ENCODE results near the gene PYURF.

Gene PYURF

DNA sequence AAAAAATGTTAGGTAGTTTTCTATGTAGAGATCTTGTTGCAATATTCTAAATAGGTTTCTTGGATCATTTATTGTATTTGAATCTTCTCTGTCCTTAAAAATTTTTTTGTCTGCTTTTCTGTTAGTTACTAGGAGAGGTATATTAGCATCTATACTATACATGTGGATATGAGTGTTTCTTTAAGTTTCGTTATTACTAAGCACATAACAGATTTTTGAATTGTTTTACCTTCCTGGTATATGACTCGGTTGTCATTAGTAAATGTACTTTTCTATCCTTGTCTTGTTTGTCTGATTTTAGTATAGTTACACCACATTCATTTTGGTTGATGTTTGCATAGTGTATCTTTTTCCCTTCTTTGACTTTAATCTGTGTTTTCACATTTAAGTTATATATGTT, 20.2 kb downstream of the PYURF start:
- DNase-seq: no peak

- no peak for DNase-seq
These were observed 25.6 kb downstream of the PYURF start for GRCh38 chr4:88497859-88498409.

DNA sequence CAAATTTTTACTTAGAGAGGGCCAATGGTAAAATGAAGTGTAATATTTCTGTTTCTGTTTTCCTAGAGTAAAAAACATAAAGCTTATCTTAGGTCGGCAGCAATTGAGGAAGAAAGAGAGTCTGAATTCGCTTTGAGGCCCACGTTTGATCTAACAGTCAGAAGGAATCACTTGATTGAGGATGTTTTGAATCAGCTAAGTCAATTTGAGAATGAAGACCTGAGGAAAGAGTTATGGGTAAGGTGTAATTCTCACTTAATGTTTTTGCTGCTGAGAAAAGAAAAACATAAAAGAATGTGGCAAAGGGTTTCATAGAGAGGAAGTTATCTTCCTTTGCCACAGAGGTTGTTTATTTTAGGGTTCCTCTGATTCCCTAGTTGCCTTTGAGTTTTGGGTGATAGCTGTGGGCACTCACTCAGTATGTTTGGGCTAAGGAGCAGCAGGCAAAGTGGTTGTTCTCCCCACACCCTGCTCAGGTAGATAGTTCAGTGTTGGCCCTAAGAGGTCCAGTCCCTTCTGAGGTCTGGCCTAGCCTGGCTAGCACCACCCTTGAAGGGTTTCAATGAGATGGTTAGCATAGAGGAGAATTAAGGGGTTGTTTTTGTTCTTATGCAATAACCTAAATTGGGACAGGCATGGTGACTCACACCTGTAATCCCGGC, 34.3 kb downstream of the PYURF start:
- DNase-seq: no peak

- DNase-seq: no peak
These were observed 42.0 kb downstream of the PYURF start for GRCh38 chr4:88481537-88481936.

- DNase-seq: no peak
These were observed 45.3 kb downstream of the PYURF start for GRCh38 chr4:88478247-88478646.

DNA sequence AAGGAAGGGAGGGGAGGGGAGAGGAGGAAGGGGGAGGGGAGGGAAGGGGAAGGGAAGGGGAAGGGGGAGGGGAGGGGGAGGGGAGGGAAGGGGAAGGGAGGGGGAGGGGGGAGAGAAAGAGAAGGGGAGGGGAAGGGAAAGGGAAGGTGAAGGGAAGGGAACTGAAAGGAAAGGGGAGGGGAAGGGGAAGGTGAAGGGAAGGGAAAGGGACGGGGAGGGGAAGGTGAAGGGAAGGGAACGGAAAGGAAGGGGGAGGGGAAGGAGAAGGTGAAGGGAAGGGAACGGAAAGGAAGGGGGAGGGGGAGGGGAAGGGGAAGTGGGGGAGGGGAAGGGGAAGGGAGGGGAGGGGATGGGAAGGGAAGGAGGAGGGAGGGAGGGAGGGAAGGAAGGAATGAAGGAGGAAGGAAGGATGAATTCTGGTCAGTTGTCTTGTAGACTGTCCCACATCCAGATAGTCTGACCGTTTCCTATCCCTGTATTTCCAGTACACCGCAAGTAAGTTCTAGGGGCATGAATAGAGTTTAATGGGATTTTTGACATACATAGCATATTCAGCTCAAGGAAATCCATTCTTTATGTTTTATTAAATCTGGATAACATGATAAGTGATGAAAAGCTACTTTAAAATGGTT, 46.2 kb downstream of the PYURF start:
- no peak for DNase-seq
